ENCODE data around the gene RHEB.

The RHEB gene

GRCh38 chr7:151503902-151504714 is 15.6 kb downstream of the RHEB start:
- Histone ChIP-seq H3K9me3 (ENCODE audit: control insufficient read depth, insufficient read depth, low read length) (no peaks in the 10 kb centered on the region), H3K36me3 (ENCODE audit: insufficient read depth, low read length) (no peaks in the 10 kb centered on the region), H3K9ac (ENCODE audit: low read depth, low read length) (no peak overlapping the region), H3K4me1 (ENCODE audit: insufficient read depth, low read length) (peaks cover 31% of the 10 kb centered on the region)

GRCh38 chr7:151501676-151502075 is 18.0 kb downstream of the RHEB start:
- Histone ChIP-seq H3K36me3 (ENCODE audit: insufficient read depth, low read length) (no peaks in the 10 kb centered on the region), H3K4me1 (ENCODE audit: insufficient read depth, low read length) (peaks cover 25% of the 10 kb centered on the region), H3K9ac (ENCODE audit: low read depth, low read length) (no peak overlapping the region), H3K9me3 (ENCODE audit: control insufficient read depth, insufficient read depth, low read length) (no peaks in the 10 kb centered on the region)

- Histone ChIP-seq H3K9me3 (ENCODE audit: control insufficient read depth, insufficient read depth, low read length) (no peaks in the 10 kb centered on the region), H3K9ac (ENCODE audit: low read depth, low read length) (no peak overlapping the region), H3K36me3 (ENCODE audit: insufficient read depth, low read length) (no peaks in the 10 kb centered on the region), H3K4me1 (ENCODE audit: insufficient read depth, low read length) (peaks cover 22% of the 10 kb centered on the region; the same call in 1 of the 2 replicates)
These were observed 21.2 kb downstream of the RHEB start for GRCh38 chr7:151498495-151498894.

GRCh38 chr7:151497306-151497871 is 22.3 kb downstream of the RHEB start:
- Histone ChIP-seq H3K4me1 (ENCODE audit: insufficient read depth, low read length) (peaks cover 22% of the 10 kb centered on the region; the same call in 1 of the 2 replicates), H3K9ac (ENCODE audit: low read depth, low read length) (no peak overlapping the region), H3K36me3 (ENCODE audit: insufficient read depth, low read length) (no peaks in the 10 kb centered on the region), H3K9me3 (ENCODE audit: control insufficient read depth, insufficient read depth, low read length) (no peaks in the 10 kb centered on the region)

- no peak overlapping the region for H3K9ac ChIP-seq (ENCODE audit: low read depth, low read length)
- peaks cover 35% of the 10 kb centered on the region for H3K4me1 ChIP-seq (ENCODE audit: insufficient read depth, low read length)
- no peaks in the 10 kb centered on the region for H3K36me3 ChIP-seq (ENCODE audit: insufficient read depth, low read length)
These were observed 24.3 kb downstream of the RHEB start for GRCh38 chr7:151495360-151495759.

GRCh38 chr7:151494298-151495284 is 25.1 kb downstream of the RHEB start:
- no peak overlapping the region; the same call in none of the 2 replicates for H3K9ac ChIP-seq (ENCODE audit: low read depth, low read length)
- H3K36me3 ChIP-seq (ENCODE audit: insufficient read depth, low read length) = no peaks in the 10 kb centered on the region
- peaks cover 38% of the 10 kb centered on the region for H3K4me1 ChIP-seq (ENCODE audit: insufficient read depth, low read length)
- H3K9me3 ChIP-seq (ENCODE audit: control insufficient read depth, insufficient read depth, low read length) = no peaks in the 10 kb centered on the region

More at GRCh38 chr7:151495360-151495759, 24.3 kb downstream of the RHEB start:
- H3K9me3 ChIP-seq (ENCODE audit: control insufficient read depth, insufficient read depth, low read length) = no peaks in the 10 kb centered on the region

- Histone ChIP-seq H3K9me3 (ENCODE audit: control insufficient read depth, insufficient read depth, low read length) (no peaks in the 10 kb centered on the region), H3K4me1 (ENCODE audit: insufficient read depth, low read length) (peaks cover 30% of the 10 kb centered on the region), H3K9ac (ENCODE audit: low read depth, low read length) (no peak overlapping the region), H3K36me3 (ENCODE audit: insufficient read depth, low read length) (no peaks in the 10 kb centered on the region)
These were observed 26.6 kb downstream of the RHEB start for GRCh38 chr7:151493083-151493482.

GRCh38 chr7:151491859-151492258 is 27.8 kb downstream of the RHEB start:
- no peak overlapping the region for H3K9ac ChIP-seq (ENCODE audit: low read depth, low read length)
- peaks cover 30% of the 10 kb centered on the region for H3K4me1 ChIP-seq (ENCODE audit: insufficient read depth, low read length)
- H3K9me3 ChIP-seq (ENCODE audit: control insufficient read depth, insufficient read depth, low read length) = no peaks in the 10 kb centered on the region
- H3K36me3 ChIP-seq (ENCODE audit: insufficient read depth, low read length) = peaks cover under 1% of the 10 kb centered on the region; the same call in 1 of the 2 replicates

- H3K9ac ChIP-seq (ENCODE audit: low read depth, low read length) = no peak overlapping the region
- no peaks in the 10 kb centered on the region for H3K9me3 ChIP-seq (ENCODE audit: control insufficient read depth, insufficient read depth, low read length)
- H3K4me1 ChIP-seq (ENCODE audit: insufficient read depth, low read length) = peaks cover 30% of the 10 kb centered on the region
- H3K36me3 ChIP-seq (ENCODE audit: insufficient read depth, low read length) = peaks cover 10% of the 10 kb centered on the region; the same call in 1 of the 2 replicates
These were observed 29.1 kb downstream of the RHEB start for GRCh38 chr7:151490456-151491105.

GRCh38 chr7:151489498-151489897 is 30.2 kb downstream of the RHEB start:
- peaks cover 15% of the 10 kb centered on the region for H3K36me3 ChIP-seq (ENCODE audit: insufficient read depth, low read length)
- peaks cover 25% of the 10 kb centered on the region for H3K4me1 ChIP-seq (ENCODE audit: insufficient read depth, low read length)
- no peaks in the 10 kb centered on the region for H3K9me3 ChIP-seq (ENCODE audit: control insufficient read depth, insufficient read depth, low read length)
- H3K9ac ChIP-seq (ENCODE audit: low read depth, low read length) = no peak overlapping the region

- Histone ChIP-seq H3K9ac (ENCODE audit: low read depth, low read length) (no peak overlapping the region), H3K9me3 (ENCODE audit: control insufficient read depth, insufficient read depth, low read length) (no peaks in the 10 kb centered on the region), H3K4me1 (ENCODE audit: insufficient read depth, low read length) (peaks cover 16% of the 10 kb centered on the region), H3K36me3 (ENCODE audit: insufficient read depth, low read length) (peaks cover 15% of the 10 kb centered on the region)
These were observed 31.6 kb downstream of the RHEB start for GRCh38 chr7:151488096-151488495.

- no peaks in the 10 kb centered on the region for H3K9me3 ChIP-seq (ENCODE audit: control insufficient read depth, insufficient read depth, low read length)
- peaks cover 16% of the 10 kb centered on the region for H3K4me1 ChIP-seq (ENCODE audit: insufficient read depth, low read length)
- H3K9ac ChIP-seq (ENCODE audit: low read depth, low read length) = no peak overlapping the region
- H3K36me3 ChIP-seq (ENCODE audit: insufficient read depth, low read length) = peaks cover 17% of the 10 kb centered on the region
These were observed 32.5 kb downstream of the RHEB start for GRCh38 chr7:151487228-151487627.

GRCh38 chr7:151486074-151486473 is 33.6 kb downstream of the RHEB start:
- Histone ChIP-seq H3K9me3 (ENCODE audit: control insufficient read depth, insufficient read depth, low read length) (no peaks in the 10 kb centered on the region), H3K9ac (ENCODE audit: low read depth, low read length) (no peak overlapping the region), H3K4me1 (ENCODE audit: insufficient read depth, low read length) (peaks cover 9% of the 10 kb centered on the region; the same call in 1 of the 2 replicates), H3K36me3 (ENCODE audit: insufficient read depth, low read length) (peaks cover 17% of the 10 kb centered on the region)
